ENCODE results near the gene LPCAT3. TPM values are rescaled to one million over a fixed set of nuclear protein-coding genes. Genes with fewer than 3 reads are reported as not detected.

LPCAT3 gene
- total RNA-seq, 2 experiments from 2014 or later = 18.3 to 20.5 TPM

- intact Hi-C loops (cut with micrococcal nuclease) = no loop called here
- no peak for DNase-seq
- no peak overlapping the region for H3K27ac Mint-ChIP-seq
- no peaks in the 10 kb centered on the region for H3K9me3 Mint-ChIP-seq
- ChIA-PET CTCF (interaction anchor here (0.9 to 2.5 kb wide), 5 partner anchors 10 to 79 kb away, joined by 3 to 12 read pairs (median 3); partner anchors contain the start of gene LPCAT3), POLR2A (no interaction called here)
- no peaks in the 10 kb centered on the region for H3K36me3 Mint-ChIP-seq
- peaks cover 6% of the 10 kb centered on the region for H3K4me1 Mint-ChIP-seq (ENCODE audit: low read depth)
- no peak overlapping the region for H3K4me3 Mint-ChIP-seq
- H3K27me3 Mint-ChIP-seq = no peaks in the 10 kb centered on the region
These were observed 14.7 kb upstream of the LPCAT3 start for GRCh38 chr12:7032990-7033389.

GRCh38 chr12:7031306-7031705 lies 13.0 kb upstream of the LPCAT3 start:
- Mint-ChIP-seq H3K9me3 (no peaks in the 10 kb centered on the region), H3K36me3 (no peaks in the 10 kb centered on the region), H3K27me3 (no peaks in the 10 kb centered on the region), H3K4me3 (no peak overlapping the region), H3K27ac (no peak overlapping the region), H3K4me1 (ENCODE audit: low read depth) (no peaks in the 10 kb centered on the region)
- no peak for DNase-seq
- CTCF ChIA-PET = interaction anchor here (1.5 to 1.7 kb wide), 2 partner anchors 20 to 113 kb away, joined by 3 to 5 read pairs; no protein-coding TSS in a partner anchor
- POLR2A ChIA-PET = no interaction called here
- intact Hi-C loops (cut with micrococcal nuclease) = no loop called here

- Mint-ChIP-seq H3K4me1 (ENCODE audit: low read depth) (no peaks in the 10 kb centered on the region), H3K36me3 (no peaks in the 10 kb centered on the region), H3K4me3 (no peak overlapping the region), H3K27me3 (peaks cover 1% of the 10 kb centered on the region), H3K27ac (no peak overlapping the region), H3K9me3 (no peaks in the 10 kb centered on the region)
- ChIA-PET POLR2A (interaction anchor here (1.5 kb wide), 1 partner anchor 83 kb away, joined by 4 read pairs; the partner anchor contains the start of gene C12orf57), CTCF (no interaction called here)
- DNase-seq = no peak
- intact Hi-C loops (cut with micrococcal nuclease) = no loop called here
These were observed 8.6 kb upstream of the LPCAT3 start for GRCh38 chr12:7026854-7027253.

GRCh38 chr12:7023114-7023513 lies 4.8 kb upstream of the LPCAT3 start:
- Mint-ChIP-seq H3K27me3 (peaks cover 1% of the 10 kb centered on the region), H3K4me1 (ENCODE audit: low read depth) (peaks cover 2% of the 10 kb centered on the region), H3K9me3 (no peaks in the 10 kb centered on the region), H3K27ac (no peak overlapping the region), H3K4me3 (no peak overlapping the region), H3K36me3 (no peaks in the 10 kb centered on the region)
- CTCF ChIA-PET = no interaction called here
- intact Hi-C loops (cut with micrococcal nuclease) = no loop called here
- POLR2A ChIA-PET = no interaction called here
- DNase-seq = no peak

GRCh38 chr12:7021956-7022355 lies 3.7 kb upstream of the LPCAT3 start:
- H3K4me3 Mint-ChIP-seq = no peak overlapping the region
- no peak overlapping the region for H3K27ac Mint-ChIP-seq
- no peaks in the 10 kb centered on the region for H3K36me3 Mint-ChIP-seq
- H3K27me3 Mint-ChIP-seq = peaks cover 1% of the 10 kb centered on the region
- no peak for DNase-seq
- POLR2A ChIA-PET = no interaction called here
- no peaks in the 10 kb centered on the region for H3K9me3 Mint-ChIP-seq
- intact Hi-C loops (cut with micrococcal nuclease) = no loop called here
- peaks cover 9% of the 10 kb centered on the region for H3K4me1 Mint-ChIP-seq (ENCODE audit: low read depth)
- CTCF ChIA-PET = interaction anchor here (1.0 to 1.2 kb wide), 2 partner anchors 69 to 86 kb away, joined by 3 to 4 read pairs; no protein-coding TSS in a partner anchor

- peaks cover 22% of the 10 kb centered on the region for H3K4me1 Mint-ChIP-seq (ENCODE audit: low read depth)
- no peaks in the 10 kb centered on the region for H3K27me3 Mint-ChIP-seq
- H3K9me3 Mint-ChIP-seq = no peaks in the 10 kb centered on the region
- no peak for DNase-seq
- POLR2A ChIA-PET = interaction anchor here (1.0 to 2.7 kb wide), 5 partner anchors 10 to 128 kb away, joined by 3 to 17 read pairs (median 4); partner anchors contain the start of genes C12orf57 and RNU7-1
- peak overlapping the region; percentile 88 for H3K4me3 Mint-ChIP-seq
- H3K36me3 Mint-ChIP-seq = no peaks in the 10 kb centered on the region
- intact Hi-C loops (cut with micrococcal nuclease) = loop anchor here (2.0 to 5.0 kb wide), 4 partner anchors 24 to 146 kb away; partner anchors contain the start of genes CLSTN3, ENO2 and SPSB2
- CTCF ChIA-PET = interaction anchor here (1.0 to 2.8 kb wide), 13 partner anchors 9 to 167 kb away, joined by 3 to 16 read pairs (median 6); partner anchors contain the start of genes C12orf57, C1RL, RNU7-1 and USP5
- H3K27ac Mint-ChIP-seq = peak overlapping the region; percentile 73
These were observed 830 bp upstream of the LPCAT3 start for GRCh38 chr12:7019043-7019569.

- peak overlapping the region; percentile 73 for H3K27ac Mint-ChIP-seq
- no peak for DNase-seq
- CTCF ChIA-PET = interaction anchor here (0.7 to 2.8 kb wide), 26 partner anchors 10 to 166 kb away, joined by 3 to 16 read pairs (median 4); partner anchors contain the start of genes C12orf57, C1R, C1RL and RBP5
These were observed 366 bp downstream of the LPCAT3 start for GRCh38 chr12:7017870-7018349.

GRCh38 chr12:7016958-7017571 lies 1.2 kb downstream of the LPCAT3 start:
- DNase-seq = no peak
- Mint-ChIP-seq H3K36me3 (peaks cover 5% of the 10 kb centered on the region), H3K4me1 (ENCODE audit: low read depth) (peaks cover 26% of the 10 kb centered on the region), H3K27me3 (no peaks in the 10 kb centered on the region), H3K4me3 (peak overlapping the region; percentile 88), H3K27ac (no peak overlapping the region), H3K9me3 (no peaks in the 10 kb centered on the region)
- intact Hi-C loops (cut with micrococcal nuclease) = loop anchor here (5.0 kb wide), 1 partner anchor 115 kb away; the partner anchor contains the start of gene CLSTN3
- ChIA-PET CTCF (interaction anchor here (0.8 to 2.4 kb wide), 8 partner anchors 9 to 153 kb away, joined by 3 to 13 read pairs (median 6); partner anchors contain the start of genes C12orf57 and RNU7-1), POLR2A (interaction anchor here (2.0 to 2.7 kb wide), 2 partner anchors 73 to 91 kb away, joined by 8 to 17 read pairs; partner anchors contain the start of genes C12orf57 and RNU7-1)

More at GRCh38 chr12:7017870-7018349, 366 bp downstream of the LPCAT3 start:
- POLR2A ChIA-PET = interaction anchor here (0.8 to 2.7 kb wide), 8 partner anchors 10 to 265 kb away, joined by 3 to 17 read pairs (median 4); partner anchors contain the start of genes C12orf57, MLF2 and RNU7-1
- Mint-ChIP-seq H3K4me1 (ENCODE audit: low read depth) (peaks cover 26% of the 10 kb centered on the region), H3K9me3 (no peaks in the 10 kb centered on the region), H3K4me3 (peak overlapping the region; percentile 88), H3K36me3 (peaks cover 4% of the 10 kb centered on the region), H3K27me3 (no peaks in the 10 kb centered on the region)
- intact Hi-C loops (cut with micrococcal nuclease) = loop anchor here (1.0 to 5.0 kb wide), 8 partner anchors 25 to 171 kb away; partner anchors contain the start of genes CLSTN3, EMG1, ENO2 and PEX5

- Mint-ChIP-seq H3K4me1 (ENCODE audit: low read depth) (peaks cover 26% of the 10 kb centered on the region), H3K4me3 (no peak overlapping the region), H3K27me3 (no peaks in the 10 kb centered on the region), H3K9me3 (no peaks in the 10 kb centered on the region), H3K36me3 (peaks cover 5% of the 10 kb centered on the region), H3K27ac (no peak overlapping the region)
- POLR2A ChIA-PET = no interaction called here
- DNase-seq = no peak
- CTCF ChIA-PET = interaction anchor here (1.8 kb wide), 1 partner anchor 10 kb away, joined by 4 read pairs; no protein-coding TSS in a partner anchor
- intact Hi-C loops (cut with micrococcal nuclease) = loop anchor here (5.0 kb wide), 1 partner anchor 117 kb away; the partner anchor contains the start of gene CLSTN3
These were observed 2.5 kb downstream of the LPCAT3 start for GRCh38 chr12:7015555-7016370.

- peaks cover 11% of the 10 kb centered on the region for H3K36me3 Mint-ChIP-seq
- no peak for DNase-seq
- no peaks in the 10 kb centered on the region for H3K9me3 Mint-ChIP-seq
- ChIA-PET CTCF (interaction anchor here (1.4 kb wide), 1 partner anchor 100 kb away, joined by 3 read pairs; no protein-coding TSS in a partner anchor), POLR2A (interaction anchor here (0.9 kb wide), 1 partner anchor 69 kb away, joined by 3 read pairs; no protein-coding TSS in a partner anchor)
- H3K27ac Mint-ChIP-seq = no peak overlapping the region
- H3K27me3 Mint-ChIP-seq = no peaks in the 10 kb centered on the region
- no peak overlapping the region for H3K4me3 Mint-ChIP-seq
- intact Hi-C loops (cut with micrococcal nuclease) = no loop called here
- peaks cover 28% of the 10 kb centered on the region for H3K4me1 Mint-ChIP-seq (ENCODE audit: low read depth)
These were observed 5.2 kb downstream of the LPCAT3 start for GRCh38 chr12:7013101-7013500.

- Mint-ChIP-seq H3K27ac (no peak overlapping the region), H3K36me3 (peaks cover 11% of the 10 kb centered on the region), H3K9me3 (no peaks in the 10 kb centered on the region), H3K4me1 (ENCODE audit: low read depth) (peaks cover 27% of the 10 kb centered on the region), H3K4me3 (no peak overlapping the region), H3K27me3 (no peaks in the 10 kb centered on the region)
- no peak for DNase-seq
- ChIA-PET CTCF (interaction anchor here (0.7 to 1.4 kb wide), 2 partner anchors 11 to 101 kb away, joined by 3 read pairs; no protein-coding TSS in a partner anchor), POLR2A (no interaction called here)
- intact Hi-C loops (cut with micrococcal nuclease) = no loop called here
These were observed 6.2 kb downstream of the LPCAT3 start for GRCh38 chr12:7012024-7012607.

Data from activated CD4-positive, alpha-beta memory T cell treated with anti-CD3 and anti-CD28 coated beads for 36 hours (primary cell).